ENCODE data around the gene AGFG2.

GRCh38 chr7:100604976-100605911, 66.2 kb downstream of the AGFG2 start:
- TF ChIP-seq, protein P1, sequence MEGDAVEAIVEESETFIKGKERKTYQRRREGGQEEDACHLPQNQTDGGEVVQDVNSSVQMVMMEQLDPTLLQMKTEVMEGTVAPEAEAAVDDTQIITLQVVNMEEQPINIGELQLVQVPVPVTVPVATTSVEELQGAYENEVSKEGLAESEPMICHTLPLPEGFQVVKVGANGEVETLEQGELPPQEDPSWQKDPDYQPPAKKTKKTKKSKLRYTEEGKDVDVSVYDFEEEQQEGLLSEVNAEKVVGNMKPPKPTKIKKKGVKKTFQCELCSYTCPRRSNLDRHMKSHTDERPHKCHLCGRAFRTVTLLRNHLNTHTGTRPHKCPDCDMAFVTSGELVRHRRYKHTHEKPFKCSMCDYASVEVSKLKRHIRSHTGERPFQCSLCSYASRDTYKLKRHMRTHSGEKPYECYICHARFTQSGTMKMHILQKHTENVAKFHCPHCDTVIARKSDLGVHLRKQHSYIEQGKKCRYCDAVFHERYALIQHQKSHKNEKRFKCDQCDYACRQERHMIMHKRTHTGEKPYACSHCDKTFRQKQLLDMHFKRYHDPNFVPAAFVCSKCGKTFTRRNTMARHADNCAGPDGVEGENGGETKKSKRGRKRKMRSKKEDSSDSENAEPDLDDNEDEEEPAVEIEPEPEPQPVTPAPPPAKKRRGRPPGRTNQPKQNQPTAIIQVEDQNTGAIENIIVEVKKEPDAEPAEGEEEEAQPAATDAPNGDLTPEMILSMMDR (IDR thresholded peaks at IDR 0.05): no peak
- TF ChIP-seq POLR2A (IDR thresholded peaks at IDR 0.05): no peak
- no peak for TF ChIP-seq EP300 (IDR thresholded peaks at IDR 0.05; ENCODE audit: low read depth)
- no peak for TF ChIP-seq POLR2AphosphoS5 (IDR thresholded peaks at IDR 0.05)

All from transverse colon (tissue), 4 donors.